Inflammatory macrophage treated with lipopolysaccharide for 4 hours (primary cell): ENCODE data around the gene SFXN4.
"Not testable (repeated sequence)": the region's sequence is repeated elsewhere in the genome, so short reads cannot be mapped to it uniquely, and the experiment has no call there.

ENCODE experiments used
- DNase-seq: peaks from one replicate; pipeline ENCODE4 v3.0.0-alpha.2; 2020

The SFXN4 gene

DNA sequence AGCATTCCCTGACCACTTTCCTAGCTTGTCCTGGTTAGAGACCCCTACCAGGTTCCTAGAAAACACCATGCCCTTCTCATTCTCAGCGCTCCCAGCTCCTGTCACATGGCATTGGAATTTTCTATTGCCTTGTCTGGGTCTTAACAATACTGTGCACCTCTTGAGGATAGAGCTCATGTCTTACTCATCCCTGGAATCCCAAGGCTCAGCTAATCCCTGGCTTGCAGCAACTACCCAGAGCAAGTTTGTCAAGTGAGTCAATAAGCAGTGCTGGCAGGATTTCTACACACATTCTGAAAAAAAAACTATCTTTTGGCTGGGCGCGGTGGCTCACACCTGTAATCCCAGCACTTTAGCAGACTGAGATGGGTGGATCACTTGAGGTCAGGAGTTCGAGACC is 24.8 kb upstream of the SFXN4 start:
- DNase-seq, result no peak

DNA sequence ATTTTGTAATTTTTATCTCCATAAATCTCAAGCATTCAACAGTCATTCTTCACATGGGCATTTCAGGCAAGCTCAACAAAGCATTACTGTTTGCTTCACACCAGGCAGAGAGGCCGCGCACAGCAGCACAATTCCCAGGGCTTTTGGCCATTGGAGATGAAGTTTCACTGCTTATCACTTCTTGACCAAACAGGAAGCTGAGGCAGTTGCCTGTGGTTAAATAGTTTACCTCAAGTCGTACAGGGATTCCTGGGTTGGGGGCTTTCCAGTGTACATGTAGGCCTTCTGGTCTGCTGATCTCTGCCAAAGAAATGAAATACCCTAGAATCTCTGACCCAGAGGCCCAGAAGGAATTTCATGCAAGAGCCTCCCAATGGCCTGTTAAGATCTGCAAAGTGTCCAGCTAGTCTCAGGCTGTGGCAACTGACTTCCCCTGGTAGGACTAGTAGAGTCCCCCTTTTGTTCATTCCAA is 24.3 kb upstream of the SFXN4 start:
- no peak for DNase-seq

DNA sequence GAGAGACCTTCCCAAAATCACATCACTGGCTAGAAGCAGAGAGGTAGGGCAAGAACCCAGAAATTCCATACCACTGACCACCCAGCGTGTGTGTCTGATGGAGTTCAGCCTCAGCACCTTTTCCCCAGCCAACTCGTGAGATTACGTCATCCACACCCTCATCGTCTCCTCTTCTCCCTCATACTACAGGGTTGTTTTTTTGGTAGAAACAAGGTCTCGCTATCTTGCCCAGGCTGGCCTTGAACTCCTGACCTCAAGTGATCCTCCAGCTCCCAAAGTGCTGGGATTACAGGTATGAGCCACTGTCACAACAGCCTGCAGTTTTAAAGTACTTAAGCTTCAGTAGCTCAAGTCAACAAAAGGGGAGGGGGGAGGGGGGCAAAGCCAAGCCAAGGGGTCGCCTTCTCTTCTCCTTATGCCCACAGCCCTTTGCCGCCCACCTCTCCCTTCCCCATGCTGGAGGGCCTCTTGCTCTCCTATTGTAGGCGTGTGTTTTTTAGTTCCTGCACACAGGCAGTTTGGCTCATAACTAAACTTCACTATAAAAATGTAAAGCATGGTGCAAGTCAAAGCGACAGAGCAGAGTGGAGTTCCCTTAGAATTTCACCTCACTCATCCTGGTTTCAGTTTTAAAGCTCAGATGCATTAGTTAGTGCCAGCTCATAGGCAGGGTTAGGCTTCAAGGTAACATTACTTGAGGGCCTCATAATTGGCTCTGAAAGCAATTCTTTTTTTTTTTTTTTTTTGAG is 18.3 kb upstream of the SFXN4 start:
- DNase-seq, result peak; percentile 20

DNA sequence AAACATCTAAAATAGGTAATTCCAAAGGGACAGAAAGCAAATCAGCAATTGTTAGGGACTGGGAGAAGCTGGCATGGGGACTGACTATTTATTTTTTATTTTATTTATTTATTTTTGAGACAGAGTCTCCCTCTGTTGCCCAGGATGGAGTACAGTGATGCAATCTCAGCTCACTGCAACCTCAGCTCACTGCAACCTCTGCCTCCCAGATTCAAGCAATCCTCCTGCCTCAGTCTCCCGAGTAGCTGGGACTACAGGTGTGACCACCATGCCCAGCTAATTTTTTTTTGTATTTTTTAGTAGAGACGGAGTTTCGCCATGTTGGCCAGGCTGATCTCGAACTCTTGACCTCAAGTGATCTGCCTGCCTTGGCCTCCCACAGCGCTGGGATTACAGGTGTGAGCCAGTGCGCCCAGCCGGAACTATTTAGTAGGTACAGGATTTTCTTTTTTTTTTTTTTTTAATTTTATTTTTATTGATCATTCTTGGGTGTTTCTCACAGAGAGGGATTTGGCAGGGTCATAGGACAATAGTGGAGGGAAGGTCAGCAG is 15.4 kb upstream of the SFXN4 start:
- DNase-seq, result not testable (repeated sequence)

DNA sequence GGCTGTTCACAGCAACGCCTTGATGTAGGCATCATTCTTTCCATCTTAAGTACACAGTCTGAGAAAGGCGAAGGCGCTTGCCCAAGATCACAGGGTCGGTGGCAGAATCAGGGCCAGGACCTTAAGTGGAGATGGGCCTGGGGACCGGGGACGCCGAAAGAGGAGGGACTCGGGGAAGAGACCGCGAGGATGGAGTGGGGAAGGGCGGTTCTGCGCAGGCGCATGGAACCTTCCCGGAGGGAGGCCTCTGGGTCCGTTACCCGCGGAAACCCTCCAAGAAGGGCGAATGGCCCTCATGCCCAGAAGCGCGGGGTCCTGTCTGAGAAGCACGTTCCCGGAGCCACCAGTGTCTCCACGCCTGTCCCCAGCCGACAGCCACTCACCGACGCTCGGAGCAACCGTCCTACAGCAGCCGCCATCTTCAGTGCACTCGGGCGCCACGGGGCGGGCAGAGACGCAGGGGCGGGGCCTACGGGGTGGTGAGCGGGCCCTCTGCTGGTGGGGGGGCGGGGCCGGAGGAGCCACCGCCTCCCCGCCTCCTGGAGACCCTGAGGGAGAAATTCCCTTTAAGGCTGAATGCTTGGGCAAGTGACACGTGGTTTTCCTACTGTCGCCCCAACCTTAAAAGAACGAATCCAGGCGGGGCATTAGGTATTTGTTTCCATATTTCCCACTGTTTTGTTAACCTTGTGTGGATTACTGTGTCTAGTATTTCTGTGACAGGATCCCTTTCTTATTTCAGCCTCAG is 13.0 kb upstream of the SFXN4 start, which contains the start of gene PRDX3:
TSS of gene PRDX3 (minus strand) at position 441 of the 748 bp plus-strand sequence. CDS start at position 419, 22 bp downstream.
- peak; percentile 88 for DNase-seq

DNA sequence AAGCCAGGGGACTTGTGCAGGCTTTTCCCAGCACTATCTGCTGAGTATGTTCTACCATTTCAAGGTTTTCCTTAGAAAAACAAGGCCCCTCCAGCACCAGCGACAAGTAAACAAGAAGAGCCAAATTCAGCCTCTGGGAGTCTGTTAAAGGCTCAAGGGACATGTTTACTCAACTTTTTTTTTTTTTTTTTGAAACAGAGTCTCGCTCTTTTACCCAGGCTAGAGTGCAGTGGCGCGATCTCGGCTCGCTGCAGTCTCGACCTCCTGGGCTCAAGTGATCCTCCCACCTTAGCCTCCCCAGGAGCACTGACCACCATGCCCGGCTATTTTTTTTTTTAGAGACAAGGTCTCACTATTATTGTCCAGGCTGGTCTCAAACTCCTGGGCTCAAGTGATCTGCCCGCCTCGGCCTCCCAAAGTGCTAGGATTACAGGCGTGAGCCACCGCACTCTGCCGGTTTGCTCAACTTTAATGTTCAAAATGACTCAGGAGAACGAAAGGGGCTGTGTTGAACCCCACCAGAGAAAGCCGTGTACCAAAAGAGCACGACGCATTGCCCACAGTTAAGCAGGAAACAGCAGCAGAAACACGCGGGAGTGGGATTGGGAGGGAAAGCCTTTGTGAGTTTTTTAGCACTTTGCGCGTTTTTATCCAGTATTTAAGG is 12.3 kb upstream of the SFXN4 start:
- peak; percentile 24 for DNase-seq

DNA sequence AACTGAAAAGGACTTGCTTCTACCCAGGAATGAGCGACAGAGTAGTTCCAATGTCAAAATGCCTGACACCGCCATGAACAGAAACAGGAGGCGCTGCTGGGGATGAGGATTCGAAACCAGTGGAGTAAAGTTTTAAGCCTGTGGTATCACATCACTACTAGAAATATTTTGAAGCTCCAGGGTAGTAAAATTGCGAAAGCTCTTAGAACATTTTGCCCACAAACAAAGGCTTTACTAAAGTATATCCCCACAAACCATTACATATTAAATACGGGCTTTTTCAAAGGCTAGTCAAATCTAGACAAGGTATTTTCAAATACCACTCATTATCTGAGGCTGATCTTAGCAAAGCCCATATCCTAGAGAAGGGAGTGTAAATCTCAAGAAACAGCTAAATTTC is 10.7 kb upstream of the SFXN4 start:
- no peak for DNase-seq

DNA sequence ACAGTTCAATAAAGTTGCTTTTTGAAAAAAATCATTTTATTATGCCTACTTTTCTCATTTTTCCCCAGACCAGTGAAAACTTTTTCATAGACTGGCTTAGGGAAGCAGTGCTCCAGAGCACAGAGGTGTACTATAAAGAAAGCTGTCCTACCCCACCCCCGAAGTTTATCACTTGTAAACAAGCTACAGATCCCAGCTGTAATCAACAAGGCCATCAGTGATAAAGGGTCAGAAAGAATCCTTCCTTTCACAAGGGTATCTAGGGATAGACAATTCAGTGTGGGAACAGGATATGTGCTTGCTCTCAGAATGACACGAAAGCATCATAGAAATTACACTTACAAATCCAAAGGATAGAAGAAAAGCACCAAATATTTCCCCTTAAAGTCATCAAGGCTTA is 8.6 kb upstream of the SFXN4 start:
- DNase-seq, result no peak

DNA sequence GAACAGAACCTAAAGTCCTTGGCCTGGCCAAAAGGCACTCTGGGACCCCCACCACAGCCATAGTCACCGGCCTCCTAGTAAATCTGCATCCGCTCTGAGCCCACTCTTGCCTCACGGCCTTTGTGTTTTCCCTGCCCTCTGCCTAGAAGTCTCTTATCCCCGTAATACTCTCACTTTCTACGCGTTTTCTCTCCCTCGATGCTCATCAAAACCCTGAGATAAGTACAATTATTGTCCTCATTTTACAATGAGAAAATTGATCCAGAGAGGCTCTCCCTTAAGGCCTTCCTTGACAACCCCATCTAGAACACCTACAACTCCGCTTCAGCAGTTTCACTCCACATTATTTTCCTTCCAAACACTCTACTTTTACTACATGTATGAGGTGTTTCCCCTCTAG is 1.5 kb upstream of the SFXN4 start:
- no peak for DNase-seq

DNA sequence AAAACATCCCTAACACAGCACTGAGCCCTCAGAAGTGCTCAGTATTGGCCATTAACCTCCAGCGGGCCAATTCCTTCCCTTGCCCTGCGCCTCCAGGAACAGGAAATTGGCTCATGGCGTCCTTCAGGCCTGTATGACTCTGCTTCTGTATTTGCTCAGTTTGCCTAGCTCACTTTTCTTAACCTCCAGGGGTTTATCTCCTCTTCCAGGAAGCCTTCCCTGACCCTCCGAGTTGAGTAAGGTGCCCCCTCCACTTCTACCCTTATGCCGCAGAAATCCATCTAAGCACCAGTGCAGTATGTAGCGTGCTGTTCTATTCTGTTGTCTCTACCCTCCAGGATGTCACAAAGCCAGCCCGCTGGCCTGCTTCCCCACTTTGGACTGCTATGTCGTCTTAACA is 1.1 kb upstream of the SFXN4 start:
- peak; percentile 42 for DNase-seq

DNA sequence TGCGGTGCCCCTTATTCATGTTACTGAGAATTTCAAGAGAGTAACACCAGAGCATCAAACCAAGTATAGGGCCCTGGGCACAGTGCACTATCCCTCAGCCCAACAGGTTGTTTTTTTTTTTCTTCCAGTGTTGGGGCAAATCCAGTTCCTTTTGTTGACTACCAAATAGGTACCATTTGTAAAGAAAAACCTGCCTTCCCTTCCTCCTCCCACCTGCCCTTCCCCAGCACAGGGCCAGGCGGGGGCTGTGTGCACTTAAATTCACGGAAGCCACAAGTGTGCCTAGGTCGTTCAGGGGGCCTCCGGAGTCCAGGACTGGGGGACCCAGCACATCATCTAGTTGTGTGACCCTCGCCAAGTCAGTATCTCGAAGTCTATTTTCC is 595 bp upstream of the SFXN4 start:
- no peak for DNase-seq

DNA sequence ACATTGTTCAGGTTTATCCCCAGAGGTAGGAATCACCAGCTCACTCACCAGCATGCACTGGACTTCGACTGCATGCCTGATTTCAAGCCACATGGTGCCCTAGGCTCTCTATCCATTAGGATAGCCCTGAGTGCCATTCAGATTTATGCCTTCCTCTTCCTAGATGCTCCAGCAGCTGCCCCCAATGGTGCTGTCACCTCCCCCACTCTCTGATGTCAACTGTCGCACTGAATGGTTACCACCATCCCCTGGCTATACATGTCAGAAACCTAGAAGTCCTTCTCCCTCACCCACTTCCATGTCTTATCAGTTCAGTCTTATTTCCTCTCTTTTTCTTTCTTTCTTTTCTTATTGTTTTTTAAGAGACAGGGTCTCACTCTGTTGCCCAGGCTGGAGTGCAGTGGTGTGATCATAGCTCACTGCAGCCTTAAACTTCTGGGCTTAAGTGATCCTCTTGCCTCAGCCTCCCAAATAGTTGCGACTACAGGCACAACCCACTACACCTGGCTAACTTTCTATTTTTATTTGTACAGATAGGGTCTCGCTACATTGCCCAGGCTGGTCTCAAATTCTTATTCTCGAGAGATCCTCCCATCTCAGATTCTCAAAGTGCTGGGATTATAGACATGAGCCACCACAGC is 2.9 kb downstream of the SFXN4 start:
- no peak for DNase-seq

DNA sequence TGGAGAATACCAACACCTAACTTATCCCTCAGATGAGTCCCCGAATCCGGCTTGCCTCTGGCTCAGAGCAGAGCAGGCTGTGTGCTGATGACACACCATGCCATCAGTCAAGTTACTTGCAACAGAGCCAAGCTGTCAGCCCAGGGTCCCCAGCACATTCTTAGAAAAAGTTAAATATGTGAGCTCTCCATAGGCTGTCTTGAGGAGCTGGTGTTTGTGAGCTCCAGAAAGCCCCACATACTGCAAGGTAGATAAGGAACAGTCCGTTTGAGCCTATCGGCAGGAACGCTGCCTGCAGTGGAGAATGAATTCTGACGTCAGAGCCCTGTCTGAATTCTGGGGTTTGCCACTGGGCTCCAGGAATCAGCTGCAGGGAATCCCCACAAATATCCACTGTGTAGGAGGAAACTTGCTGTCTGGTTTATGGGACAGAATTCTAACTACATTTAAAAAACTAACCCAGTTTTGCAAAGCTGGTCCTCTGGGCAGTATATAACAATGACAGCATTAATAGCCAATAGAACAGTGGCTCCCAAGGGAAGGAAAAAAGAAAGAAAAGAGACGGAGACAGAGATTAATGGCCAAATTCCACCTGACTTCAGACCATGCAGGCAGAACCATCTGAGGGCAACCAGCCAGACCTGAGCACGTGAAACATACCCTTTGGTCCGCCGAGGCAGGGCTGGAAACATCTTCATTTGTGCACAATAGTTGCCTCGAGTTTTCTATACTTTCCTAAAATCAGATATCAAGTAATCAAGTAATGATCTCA is 3.6 kb downstream of the SFXN4 start:
- DNase-seq, result no peak

DNA sequence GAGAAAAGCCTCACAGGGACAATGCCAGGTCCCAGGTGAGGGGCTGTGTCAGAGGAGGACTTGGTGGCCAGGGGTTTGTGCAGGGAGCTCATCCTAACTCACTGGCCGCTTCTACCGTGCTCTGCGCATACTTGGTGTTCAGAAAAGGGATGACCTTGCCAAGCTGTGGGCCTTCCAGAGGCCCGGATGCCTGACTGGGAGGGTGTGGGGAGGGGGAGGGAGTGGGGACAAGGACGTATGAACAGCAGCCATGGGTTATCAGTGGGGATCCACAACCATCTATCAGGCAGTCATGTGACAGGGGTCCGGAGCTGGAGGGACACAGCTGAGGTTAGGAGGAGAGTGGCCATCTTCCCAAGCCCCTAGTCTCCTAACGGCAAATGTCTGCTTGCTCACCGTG is 6.2 kb downstream of the SFXN4 start:
- no peak for DNase-seq

DNA sequence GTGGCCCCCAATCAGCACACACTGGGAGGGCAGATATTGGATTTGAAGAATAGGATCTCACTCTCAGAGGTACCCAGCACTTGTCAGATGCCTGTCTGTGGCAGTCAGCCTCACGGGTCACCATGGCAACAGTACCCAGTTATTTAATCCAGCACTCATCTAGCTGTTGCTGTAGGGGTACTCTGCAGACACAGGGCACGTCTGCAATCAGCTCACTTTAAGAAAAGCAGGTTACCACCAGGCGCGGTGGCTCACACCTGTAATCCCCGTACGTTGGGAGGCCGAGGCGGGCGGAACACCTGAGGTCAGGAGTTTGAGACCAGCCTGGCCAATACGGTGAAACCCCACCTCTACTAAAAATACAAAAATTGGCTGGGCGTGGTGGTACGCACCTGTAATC is 11.9 kb downstream of the SFXN4 start:
- DNase-seq, result no peak

DNA sequence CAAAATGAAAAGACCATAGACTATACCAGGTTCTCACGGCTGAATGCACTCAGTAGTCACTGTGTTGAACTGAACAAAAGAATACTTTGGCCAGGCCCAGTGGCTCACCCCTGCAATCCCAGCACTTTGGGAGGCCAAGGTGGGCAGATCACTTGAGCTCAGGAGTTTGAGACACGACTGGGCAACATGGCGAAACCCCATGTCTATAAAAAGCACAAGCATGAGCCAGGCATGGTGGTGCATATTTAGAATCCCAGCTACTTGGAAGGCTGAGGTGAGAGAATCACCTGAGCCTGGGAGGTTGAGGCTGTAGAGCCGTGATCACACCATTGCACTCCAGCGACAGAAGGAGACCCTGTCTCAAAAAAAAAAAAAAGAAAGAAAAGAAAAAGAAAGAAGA is 12.5 kb downstream of the SFXN4 start:
- no peak for DNase-seq

DNA sequence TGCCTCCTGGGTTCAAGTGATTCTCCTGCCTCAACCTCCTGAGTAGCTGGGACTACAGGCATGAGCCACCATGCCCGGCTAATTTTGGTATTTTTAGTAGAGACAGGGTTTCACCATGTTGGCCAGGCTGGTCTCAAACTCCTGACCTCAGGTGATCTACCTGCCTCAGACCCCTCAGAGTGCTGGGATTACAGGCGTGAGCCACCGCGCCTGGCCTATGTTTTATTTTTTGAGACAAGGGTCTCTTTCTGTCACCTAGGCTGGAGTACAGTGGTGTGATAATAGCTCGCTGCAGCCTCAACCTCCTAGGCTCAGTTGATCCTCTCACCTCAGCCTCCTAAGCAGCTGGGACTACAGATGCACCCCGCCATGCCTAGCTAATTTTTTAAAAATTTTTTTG is 13.9 kb downstream of the SFXN4 start:
- DNase-seq, result not testable (repeated sequence)

DNA sequence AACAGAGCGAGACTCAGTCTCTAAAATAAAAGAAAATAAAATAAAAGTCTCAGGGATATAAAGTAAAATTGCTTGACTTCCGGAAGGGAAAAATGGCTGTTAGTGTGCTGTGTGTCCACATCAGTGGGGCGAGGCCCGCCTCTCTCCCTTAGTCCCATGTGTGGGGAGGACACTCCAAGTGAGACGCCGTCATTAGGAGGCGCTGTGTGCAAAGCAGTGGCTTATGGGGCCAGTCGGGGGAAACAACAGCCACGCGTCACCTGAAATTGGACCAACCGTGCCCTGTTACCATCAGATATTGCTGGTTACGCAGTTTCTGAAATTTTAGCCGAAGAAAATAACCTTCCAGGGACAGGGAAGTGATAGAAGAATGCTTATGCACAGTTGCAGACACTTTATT is 15.8 kb downstream of the SFXN4 start:
- DNase-seq, result no peak

DNA sequence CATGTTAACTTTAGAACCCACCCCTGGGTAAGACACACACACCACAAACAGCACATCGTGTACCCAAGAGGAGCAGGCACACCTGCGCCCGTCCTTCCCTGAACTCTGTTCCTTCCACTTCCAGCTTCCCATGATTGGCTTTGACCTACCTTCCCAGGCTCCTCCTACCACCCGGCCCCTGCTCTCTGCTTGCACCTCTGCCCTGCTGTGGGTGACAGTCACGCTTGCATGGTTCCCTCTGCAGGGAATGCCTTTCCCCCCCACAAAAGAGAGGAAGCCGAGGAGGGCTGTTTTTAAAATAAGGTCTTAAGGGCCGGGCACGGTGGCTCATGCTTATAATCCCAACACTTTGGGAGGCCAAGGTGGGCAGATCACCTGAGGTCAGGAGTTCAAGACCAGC is 16.4 kb downstream of the SFXN4 start:
- DNase-seq, result no peak

DNA sequence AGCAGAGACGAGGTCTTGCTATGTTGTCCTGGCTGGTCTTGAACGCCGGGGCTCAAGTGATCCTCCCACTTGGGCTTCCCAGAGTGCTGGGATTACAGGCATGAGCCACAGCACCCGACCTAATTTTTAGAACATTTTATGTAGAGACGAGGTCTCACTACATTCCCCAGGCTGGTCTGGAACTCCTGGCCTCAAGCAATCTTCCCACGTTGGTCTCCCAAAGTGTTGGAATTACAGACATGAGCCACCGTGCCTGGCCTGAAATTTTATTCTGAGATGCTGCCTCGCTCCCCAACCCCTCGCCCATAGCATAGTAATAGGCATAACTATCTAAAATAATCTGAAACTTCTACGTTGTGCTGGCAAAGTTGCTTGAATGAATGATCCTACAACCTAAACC is 21.9 kb downstream of the SFXN4 start:
- no peak for DNase-seq

DNA sequence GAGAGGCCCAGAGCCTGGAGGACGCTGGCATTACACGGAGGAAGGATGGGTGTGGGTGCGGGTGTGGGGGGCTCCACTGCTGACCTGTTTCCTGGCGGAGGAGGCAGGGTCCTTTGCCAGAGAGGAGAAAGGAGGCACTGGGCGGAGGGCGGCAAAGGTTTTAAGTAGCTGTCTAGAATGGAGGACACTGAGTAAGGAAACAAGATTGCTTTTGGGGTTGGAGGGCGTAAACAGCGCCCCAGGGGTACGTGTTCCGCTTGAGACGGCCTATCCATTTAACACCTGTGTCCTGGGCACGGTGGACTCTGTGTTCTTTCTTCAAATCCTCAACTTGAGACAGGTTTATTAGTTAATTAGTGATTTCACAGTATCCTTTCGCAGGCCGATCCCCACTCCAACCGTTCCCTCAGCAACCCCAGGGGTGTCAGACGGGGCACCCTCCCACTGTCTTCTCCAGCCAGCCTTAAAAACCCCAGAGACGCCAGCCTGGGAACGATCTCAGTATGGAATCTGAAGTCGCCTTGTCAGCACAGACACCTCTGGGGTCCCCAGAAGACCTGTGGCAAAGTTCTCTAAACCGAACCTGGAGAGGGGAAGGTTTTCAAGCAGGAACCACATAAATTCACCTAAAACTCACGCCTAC is 24.8 kb downstream of the SFXN4 start:
- DNase-seq, result no peak
